Cardiac muscle cell (in vitro differentiated cells and primary cell): Measurements from ENCODE around the gene FDXR. TPM values are rescaled to one million over a fixed set of nuclear protein-coding genes. Genes with fewer than 3 reads are reported as not detected.

Source experiments
- DNase-seq, 2 donors: peaks; one replicate each; pipeline versions ENCODE4 v3.0.0 to v3.0.0-alpha.2; 2010 to 2017; ENCODE audit warnings: low read depth in 1 of 2, low spot score in 1 of 2
- H3K27ac ChIP-seq: fragments of 200-600 bp; sonication (generic); 2 replicates; pipeline ENCODE4 v1.5.1; 2016
- H3K27me3 ChIP-seq: fragments of 200-600 bp; sonication (generic); 2 replicates; pipeline ENCODE4 v1.6.0; 2016; ENCODE audit warnings: control low read depth
- H3K36me3 ChIP-seq: fragments of 200-600 bp; sonication (generic); 2 replicates; pipeline ENCODE4 v1.5.1; 2016; ENCODE audit warnings: control low read depth
- H3K4me1 ChIP-seq: fragments of 200-600 bp; sonication (generic); 2 replicates; pipeline ENCODE4 v1.8.1; 2017; ENCODE audit warnings: low read depth, mild to moderate bottlenecking, mixed run types
- H3K4me3 ChIP-seq: fragments of 200-600 bp; sonication (generic); 2 replicates; pipeline ENCODE4 v1.5.1; 2016; ENCODE audit warnings: mild to moderate bottlenecking
- H3K9me3 ChIP-seq: fragments of 200-600 bp; sonication (generic); 2 replicates; pipeline ENCODE4 v1.5.1; 2017; ENCODE audit warnings: low read depth, mild to moderate bottlenecking, control low read depth
- polyA plus RNA-seq: library from polyadenylated mRNA; unstranded; fragments of >200 nt; fragmentation: Nextera tagmentation; extraction: Ambion mirVana; gene quantifications from 2 replicates; pipeline ENCODE4 v1.2.1, GENCODE V29; 2016
- total RNA-seq: library from RNA; depleted of rRNA; stranded (reverse); fragments of >200 nt; gene quantifications from 2 replicates; pipeline ENCODE4 v1.2.3, GENCODE V29; 2016
- TF ChIP-seq, protein P1 (sequence below): IDR thresholded peaks from 2 replicates; pipeline ENCODE4 v1.5.1; 2012; ENCODE audit warnings: low read depth, mild to moderate bottlenecking, low read length

FDXR gene
- total and polyA plus RNA-seq, 2 experiments from 2014 or later, result 44.6 to 49.9 TPM

DNA sequence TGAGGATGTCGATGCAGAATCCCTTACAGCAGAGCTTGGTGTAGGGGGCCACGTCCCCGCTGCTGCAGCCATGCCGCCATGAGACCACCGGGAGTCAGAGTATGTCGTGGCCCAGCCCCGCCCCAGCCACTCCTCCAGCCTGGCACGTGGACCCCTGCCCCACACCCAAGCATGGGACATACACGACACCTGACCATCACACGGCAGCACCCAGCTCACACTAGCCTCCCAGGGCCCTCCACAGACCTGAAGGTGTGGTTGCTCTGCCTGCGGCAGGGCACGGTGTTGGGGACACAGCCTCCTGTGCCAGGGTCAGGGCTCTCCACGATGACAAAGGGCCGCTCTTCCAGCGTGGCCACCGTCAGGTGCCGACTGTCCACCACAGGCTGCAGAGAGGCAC lies 22.5 kb downstream of the FDXR start:
- Histone ChIP-seq H3K4me1 (peaks cover 6% of the 10 kb centered on the region), H3K4me3 (no peak overlapping the region), H3K27me3 (peaks cover 85% of the 10 kb centered on the region), H3K9me3 (no peaks in the 10 kb centered on the region), H3K27ac (no peak overlapping the region), H3K36me3 (no peaks in the 10 kb centered on the region)
- DNase-seq, result no peak
- TF ChIP-seq, protein P1, sequence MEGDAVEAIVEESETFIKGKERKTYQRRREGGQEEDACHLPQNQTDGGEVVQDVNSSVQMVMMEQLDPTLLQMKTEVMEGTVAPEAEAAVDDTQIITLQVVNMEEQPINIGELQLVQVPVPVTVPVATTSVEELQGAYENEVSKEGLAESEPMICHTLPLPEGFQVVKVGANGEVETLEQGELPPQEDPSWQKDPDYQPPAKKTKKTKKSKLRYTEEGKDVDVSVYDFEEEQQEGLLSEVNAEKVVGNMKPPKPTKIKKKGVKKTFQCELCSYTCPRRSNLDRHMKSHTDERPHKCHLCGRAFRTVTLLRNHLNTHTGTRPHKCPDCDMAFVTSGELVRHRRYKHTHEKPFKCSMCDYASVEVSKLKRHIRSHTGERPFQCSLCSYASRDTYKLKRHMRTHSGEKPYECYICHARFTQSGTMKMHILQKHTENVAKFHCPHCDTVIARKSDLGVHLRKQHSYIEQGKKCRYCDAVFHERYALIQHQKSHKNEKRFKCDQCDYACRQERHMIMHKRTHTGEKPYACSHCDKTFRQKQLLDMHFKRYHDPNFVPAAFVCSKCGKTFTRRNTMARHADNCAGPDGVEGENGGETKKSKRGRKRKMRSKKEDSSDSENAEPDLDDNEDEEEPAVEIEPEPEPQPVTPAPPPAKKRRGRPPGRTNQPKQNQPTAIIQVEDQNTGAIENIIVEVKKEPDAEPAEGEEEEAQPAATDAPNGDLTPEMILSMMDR, result no peak

DNA sequence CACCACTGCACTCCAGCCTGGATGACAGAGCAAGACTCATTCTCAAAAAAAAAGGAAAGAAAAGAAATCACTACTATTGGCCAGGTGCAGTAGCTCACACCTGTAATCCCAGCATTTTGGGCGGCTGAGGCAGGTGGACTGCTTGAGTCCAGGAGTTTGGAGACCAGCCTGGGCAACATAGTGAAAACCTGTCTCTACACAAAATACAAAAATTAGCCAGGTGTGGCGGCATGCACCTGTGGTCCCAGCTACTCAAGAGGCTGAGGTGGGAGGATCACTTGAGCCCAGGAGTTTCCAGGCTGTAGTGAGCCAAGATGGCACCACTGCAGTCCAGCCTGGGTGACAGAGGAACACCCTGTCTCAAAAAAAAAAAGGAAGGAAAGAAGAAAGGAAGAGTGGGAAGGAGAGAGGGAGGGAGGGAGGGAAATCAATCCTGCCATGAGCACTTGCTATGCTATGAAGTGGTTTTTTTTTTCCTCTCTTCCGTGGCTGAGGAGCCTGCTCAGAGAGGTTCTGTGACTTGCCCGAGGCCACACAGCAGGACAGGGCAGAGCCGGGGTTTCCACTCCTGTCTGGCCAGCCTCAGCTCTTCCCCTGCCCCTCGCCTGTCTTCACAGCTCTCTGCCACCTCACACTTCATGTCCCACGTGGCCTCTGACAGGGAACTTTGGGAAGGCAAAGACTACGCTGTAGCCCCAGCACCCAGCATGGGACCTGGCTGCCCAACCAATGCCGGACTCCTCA lies 24.0 kb downstream of the FDXR start:
- Histone ChIP-seq H3K27me3 (peaks cover 83% of the 10 kb centered on the region), H3K36me3 (no peaks in the 10 kb centered on the region), H3K9me3 (no peaks in the 10 kb centered on the region), H3K4me3 (no peak overlapping the region), H3K27ac (no peak overlapping the region), H3K4me1 (peaks cover 6% of the 10 kb centered on the region)
- DNase-seq, result no peak
- TF ChIP-seq, protein P1, result no peak

DNA sequence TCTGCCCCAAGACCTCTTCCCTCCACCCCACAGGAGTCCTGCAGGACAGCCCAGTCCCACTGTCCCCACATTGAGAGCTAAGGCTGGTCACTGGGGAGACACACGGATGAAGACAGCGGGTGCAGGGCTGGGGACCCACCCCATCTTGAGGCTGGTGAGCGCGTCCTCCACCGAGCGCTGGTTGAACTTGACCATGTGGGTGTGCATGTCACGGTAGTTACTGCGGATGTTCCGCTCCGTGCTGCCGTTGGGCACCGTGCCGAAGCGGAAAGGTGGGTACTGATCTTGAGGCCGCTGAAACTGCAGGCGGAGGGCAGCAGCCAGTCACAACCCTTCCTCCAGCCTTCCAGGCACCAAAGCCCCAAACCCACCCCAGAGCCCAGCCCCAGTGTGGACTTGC lies 26.2 kb downstream of the FDXR start:
- peaks cover 74% of the 10 kb centered on the region for H3K27me3 ChIP-seq
- no peaks in the 10 kb centered on the region for H3K9me3 ChIP-seq
- TF ChIP-seq, protein P1, result no peak
- no peak for DNase-seq
- H3K36me3 ChIP-seq, result no peaks in the 10 kb centered on the region
- H3K27ac ChIP-seq, result no peak overlapping the region
- no peaks in the 10 kb centered on the region for H3K4me1 ChIP-seq
- H3K4me3 ChIP-seq, result no peak overlapping the region

DNA sequence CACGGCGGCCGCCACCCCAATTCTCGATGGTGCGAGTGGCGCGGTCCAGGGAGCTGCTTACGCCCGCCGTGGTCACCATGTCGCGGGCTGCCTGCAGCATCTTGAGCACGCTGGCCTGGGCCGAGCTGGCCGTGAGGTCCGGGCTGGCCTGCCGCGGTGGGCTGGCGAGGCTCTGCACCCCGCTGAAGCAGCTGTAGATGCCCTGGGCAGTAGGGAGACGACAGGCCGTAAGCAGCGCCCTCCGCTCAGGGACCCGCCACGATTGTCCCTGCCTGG lies 29.5 kb downstream of the FDXR start:
- Histone ChIP-seq H3K9me3 (no peaks in the 10 kb centered on the region), H3K36me3 (no peaks in the 10 kb centered on the region), H3K27ac (no peak overlapping the region), H3K4me3 (no peak overlapping the region), H3K27me3 (peaks cover 42% of the 10 kb centered on the region), H3K4me1 (peaks cover 9% of the 10 kb centered on the region)
- TF ChIP-seq, protein P1, result no peak
- no peak for DNase-seq

DNA sequence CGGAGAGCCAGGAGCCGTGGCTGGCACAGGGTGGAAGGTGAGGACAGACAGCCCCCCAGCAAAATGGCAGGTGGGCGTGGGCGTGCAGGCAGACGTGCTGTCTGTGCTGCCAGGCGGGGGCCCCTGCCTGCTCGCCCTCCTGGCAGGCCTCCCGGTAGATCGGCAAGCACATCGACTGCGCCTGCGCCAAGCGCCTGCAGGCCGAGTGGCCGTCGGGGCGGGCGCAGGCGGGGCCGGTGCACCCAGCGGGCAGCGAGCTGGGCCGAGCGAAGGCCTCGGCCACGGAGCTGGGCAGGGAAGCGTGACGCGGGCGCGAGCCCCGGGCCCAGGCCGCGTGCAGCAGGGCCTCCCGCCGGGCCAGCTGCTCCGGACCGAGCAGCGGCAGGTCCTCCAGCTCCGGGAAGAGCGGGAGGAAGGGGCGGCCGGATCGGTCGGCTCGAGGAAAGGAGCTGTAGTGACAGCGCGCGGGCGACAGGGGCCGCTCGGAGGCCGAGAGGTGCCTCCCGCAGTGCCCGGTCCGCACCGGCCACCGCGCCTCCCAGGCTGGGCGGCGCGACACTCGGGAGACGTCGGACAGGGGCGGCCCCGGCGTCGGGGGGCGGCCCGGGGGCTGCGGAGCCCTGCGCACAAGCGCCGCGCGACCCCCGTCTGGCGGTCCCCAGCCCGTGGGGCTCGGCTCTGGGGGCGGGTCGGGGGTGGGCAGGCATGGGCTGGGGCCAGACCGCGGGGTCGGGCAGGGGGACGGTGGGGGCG lies 30.0 kb downstream of the FDXR start:
- Histone ChIP-seq H3K9me3 (no peaks in the 10 kb centered on the region), H3K4me1 (peaks cover 9% of the 10 kb centered on the region), H3K4me3 (peak overlapping the region; percentile 23), H3K27me3 (peaks cover 37% of the 10 kb centered on the region), H3K27ac (no peak overlapping the region), H3K36me3 (no peaks in the 10 kb centered on the region)
- peak; percentile 73 to 79 for DNase-seq
- TF ChIP-seq, protein P1, result peak; percentile 38
